HL-60 (cell line): Measurements from ENCODE around the gene CERT1.

Experiments
- GABPA ChIP-seq: IDR thresholded peaks from 2 replicates; pipeline ENCODE4 v1.6.1; 2012; ENCODE audit warnings: low read depth
- POLR2AphosphoS5 ChIP-seq: IDR thresholded peaks from 2 replicates; pipeline ENCODE4 v1.6.1; 2012; ENCODE audit warnings: low read depth
- REST ChIP-seq: IDR thresholded peaks from 2 replicates; pipeline ENCODE4 v1.6.1; 2012; ENCODE audit warnings: low read depth; ENCODE audit not compliant: insufficient replicate concordance
- SPI1 ChIP-seq: IDR thresholded peaks from 2 replicates; pipeline ENCODE4 v1.6.1; 2012; ENCODE audit warnings: low read depth, mild to moderate bottlenecking, borderline replicate concordance
- TF ChIP-seq, protein P1 (sequence below): IDR thresholded peaks from one replicate; pipeline ENCODE4 v1.5.1; 2011; ENCODE audit warnings: low read length, control low read depth, inconsistent platforms; ENCODE audit not compliant: insufficient read depth

- TF ChIP-seq, protein P1, sequence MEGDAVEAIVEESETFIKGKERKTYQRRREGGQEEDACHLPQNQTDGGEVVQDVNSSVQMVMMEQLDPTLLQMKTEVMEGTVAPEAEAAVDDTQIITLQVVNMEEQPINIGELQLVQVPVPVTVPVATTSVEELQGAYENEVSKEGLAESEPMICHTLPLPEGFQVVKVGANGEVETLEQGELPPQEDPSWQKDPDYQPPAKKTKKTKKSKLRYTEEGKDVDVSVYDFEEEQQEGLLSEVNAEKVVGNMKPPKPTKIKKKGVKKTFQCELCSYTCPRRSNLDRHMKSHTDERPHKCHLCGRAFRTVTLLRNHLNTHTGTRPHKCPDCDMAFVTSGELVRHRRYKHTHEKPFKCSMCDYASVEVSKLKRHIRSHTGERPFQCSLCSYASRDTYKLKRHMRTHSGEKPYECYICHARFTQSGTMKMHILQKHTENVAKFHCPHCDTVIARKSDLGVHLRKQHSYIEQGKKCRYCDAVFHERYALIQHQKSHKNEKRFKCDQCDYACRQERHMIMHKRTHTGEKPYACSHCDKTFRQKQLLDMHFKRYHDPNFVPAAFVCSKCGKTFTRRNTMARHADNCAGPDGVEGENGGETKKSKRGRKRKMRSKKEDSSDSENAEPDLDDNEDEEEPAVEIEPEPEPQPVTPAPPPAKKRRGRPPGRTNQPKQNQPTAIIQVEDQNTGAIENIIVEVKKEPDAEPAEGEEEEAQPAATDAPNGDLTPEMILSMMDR = no peak
- TF ChIP-seq POLR2AphosphoS5 (no peak), REST (no peak), SPI1 (no peak), GABPA (no peak)
Measured at GRCh38 chr5:75380099-75380498, 131.3 kb downstream of the CERT1 start.
